ENCODE measurements around the gene BLOC1S1. TPM values are rescaled to one million over a fixed set of nuclear protein-coding genes. Genes with fewer than 3 reads are reported as not detected.

BLOC1S1 gene
- total RNA-seq, 1 experiment from 2014 or later: 85.5 TPM

DNA sequence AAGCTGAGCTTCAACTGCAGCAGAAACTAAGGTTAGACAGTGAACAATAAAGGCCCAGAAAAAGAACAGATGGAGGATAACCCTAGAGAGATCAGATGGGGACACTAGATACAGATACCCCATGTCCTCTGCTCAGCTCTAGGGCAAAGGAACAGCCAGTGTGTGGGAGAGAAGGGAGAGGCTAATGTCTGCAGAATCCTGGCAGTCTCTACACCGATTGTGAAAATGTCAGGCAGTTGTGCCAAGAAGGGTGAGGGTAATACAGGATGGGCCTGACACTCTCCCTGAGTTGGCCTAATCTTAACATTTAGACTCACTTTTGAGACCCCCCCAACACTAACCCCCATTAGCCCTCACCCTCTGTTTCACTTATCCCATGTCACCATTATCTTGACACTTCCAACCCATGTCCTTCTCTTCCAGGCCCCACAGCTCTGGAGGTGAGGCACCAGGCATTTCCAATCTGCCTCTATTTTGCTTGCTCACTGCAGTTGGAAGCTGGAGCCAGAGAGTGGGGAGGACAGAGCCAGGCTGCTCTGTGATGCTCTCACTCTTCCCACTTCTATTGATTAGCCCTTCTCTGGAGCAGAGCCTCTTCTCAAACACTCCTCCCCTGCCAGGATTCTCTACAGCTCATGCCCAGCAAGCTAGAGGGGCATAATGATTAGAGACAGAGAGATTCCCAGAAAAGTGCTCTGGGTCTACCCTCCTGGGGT is 3.0 kb upstream of the BLOC1S1 start:
- ATAC-seq (no peak), DNase-seq (ENCODE audit: low read depth, low spot score) (no peak)
- ChIA-PET RAD21 (ENCODE audit: low non-redundant PET in 1 of 2, low total read pairs in 2 of 2, uncharacterized antibody in 2 of 2, unreplicated experiment in 2 of 2) (no interaction called here), POLR2A (no interaction called here), CTCF (no interaction called here)
- no peak overlapping the region for H2AFZ ChIP-seq (ENCODE audit: low read depth, low read length, poor library complexity, severe bottlenecking)
- H3K4me2 ChIP-seq (ENCODE audit: low read length): no peak overlapping the region
- H3K9ac ChIP-seq (ENCODE audit: low read length): no peak overlapping the region
- no peak overlapping the region for H3K27ac ChIP-seq (ENCODE audit: low read depth, low read length)
- no peak overlapping the region for H3K4me3 ChIP-seq (replicated peaks in 1 of 2; ENCODE audit: low read depth in 1 of 2, low read length in 2 of 2)
- H4K20me1 ChIP-seq (ENCODE audit: insufficient read depth): no peaks in the 10 kb centered on the region
- peaks cover 26% of the 10 kb centered on the region; the same call in 1 of the 2 replicates for H3K27me3 ChIP-seq (ENCODE audit: insufficient read depth, low read length)
- TF ChIP-seq EGR1 (IDR thresholded peaks at IDR 0.05; ENCODE audit: low read depth) (no peak), SP1 (IDR thresholded peaks at IDR 0.05; ENCODE audit: low read depth) (no peak), POLR2A (IDR thresholded peaks at IDR 0.05; ENCODE audit: borderline replicate concordance, extremely low read depth, insufficient read depth, insufficient read length) (no peak), ATF3 (IDR thresholded peaks at IDR 0.05) (no peak), YY1 (IDR thresholded peaks at IDR 0.05; ENCODE audit: extremely low read depth, insufficient replicate concordance, low read depth, low read length) (no peak), CEBPB (IDR thresholded peaks at IDR 0.05; ENCODE audit: low read depth) (no peak)
- H3K9me2 ChIP-seq (ENCODE audit: insufficient read depth): no peaks in the 10 kb centered on the region
- intact Hi-C loops (cut with micrococcal nuclease): no loop called here
- peaks cover 11% of the 10 kb centered on the region for H3K79me2 ChIP-seq (ENCODE audit: insufficient read depth, low read length)
- H3K4me1 ChIP-seq (ENCODE audit: control insufficient read depth in 1 of 2, insufficient read depth in 2 of 2, low read length in 2 of 2): peaks cover 19 to 29% of the 10 kb centered on the region in 2 experiments
- H3K36me3 ChIP-seq (ENCODE audit: control insufficient read depth in 1 of 2, insufficient read depth in 2 of 2, low read length in 2 of 2): no peaks in the 10 kb centered on the region
- no TSS peak for BruUV-seq (replicated peaks)
- H3K9me3 ChIP-seq (ENCODE audit: control insufficient read depth in 1 of 2, insufficient read depth in 1 of 2, low read depth in 1 of 2, low read length in 2 of 2): no peaks in the 10 kb centered on the region

GRCh38 chr12:55713721-55714120 is 2.1 kb upstream of the BLOC1S1 start:
- Histone ChIP-seq H3K9ac (ENCODE audit: low read length) (no peak overlapping the region), H3K79me2 (ENCODE audit: insufficient read depth, low read length) (peaks cover 14% of the 10 kb centered on the region), H3K4me2 (ENCODE audit: low read length) (no peak overlapping the region), H3K27me3 (ENCODE audit: insufficient read depth, low read length) (peaks cover 20% of the 10 kb centered on the region; the same call in 1 of the 2 replicates), H3K9me3 (ENCODE audit: control insufficient read depth in 1 of 2, insufficient read depth in 1 of 2, low read depth in 1 of 2, low read length in 2 of 2) (no peaks in the 10 kb centered on the region), H4K20me1 (ENCODE audit: insufficient read depth) (no peaks in the 10 kb centered on the region), H2AFZ (ENCODE audit: low read depth, low read length, poor library complexity, severe bottlenecking) (no peak overlapping the region), H3K4me1 (ENCODE audit: control insufficient read depth in 1 of 2, insufficient read depth in 2 of 2, low read length in 2 of 2) (peaks cover 15 to 27% of the 10 kb centered on the region in 2 experiments), H3K9me2 (ENCODE audit: insufficient read depth) (no peaks in the 10 kb centered on the region), H3K27ac (ENCODE audit: low read depth, low read length) (no peak overlapping the region), H3K4me3 (replicated peaks in 1 of 2; ENCODE audit: low read depth in 1 of 2, low read length in 2 of 2) (no peak overlapping the region), H3K36me3 (ENCODE audit: control insufficient read depth in 1 of 2, insufficient read depth in 2 of 2, low read length in 2 of 2) (no peaks in the 10 kb centered on the region)
- TF ChIP-seq POLR2AphosphoS5 (IDR thresholded peaks at IDR 0.05; ENCODE audit: low read depth, low read length) (no peak), JUND (IDR thresholded peaks at IDR 0.05) (no peak), ATF3 (IDR thresholded peaks at IDR 0.05) (no peak), YY1 (IDR thresholded peaks at IDR 0.05; ENCODE audit: extremely low read depth, insufficient replicate concordance, low read depth, low read length) (no peak), EGR1 (IDR thresholded peaks at IDR 0.05; ENCODE audit: low read depth) (no peak), RAD21 (IDR thresholded peaks at IDR 0.05; ENCODE audit: low read depth) (no peak), ZNF274 (IDR thresholded peaks at IDR 0.05; ENCODE audit: low read depth, low read length) (no peak)
- TF ChIP-seq, protein P1, sequence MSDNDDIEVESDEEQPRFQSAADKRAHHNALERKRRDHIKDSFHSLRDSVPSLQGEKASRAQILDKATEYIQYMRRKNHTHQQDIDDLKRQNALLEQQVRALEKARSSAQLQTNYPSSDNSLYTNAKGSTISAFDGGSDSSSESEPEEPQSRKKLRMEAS (IDR thresholded peaks at IDR 0.05): no peak
- CTCF ChIA-PET: no interaction called here
- no TSS peak for BruUV-seq (replicated peaks)
- no peak for ATAC-seq
- DNase-seq (ENCODE audit: low read depth, low spot score): no peak
- POLR2A ChIA-PET: no interaction called here
- RAD21 ChIA-PET (ENCODE audit: low non-redundant PET in 1 of 2, low total read pairs in 2 of 2, uncharacterized antibody in 2 of 2, unreplicated experiment in 2 of 2): no interaction called here
- intact Hi-C loops (cut with micrococcal nuclease): no loop called here
